Peyer's patch (tissue), 4 donors: ENCODE measurements around the gene AGPAT1.

Experiments
- POLR2A ChIP-seq, 2 donors: fragments of 450-650 bp; IDR thresholded peaks; one replicate each; pipeline ENCODE4 v1.5.1; 2017; ENCODE audit warnings: antibody characterized with exemption in 2 of 2, mild to moderate bottlenecking in 2 of 2, moderate library complexity in 2 of 2
- TF ChIP-seq, protein P1 (sequence below), 6 experiments: fragments of 450-650 bp in 4 of 6; fragments of 200-600 bp in 2 of 6; sonication (generic) in 1 of 6; IDR thresholded peaks; one replicate each; pipeline ENCODE4 v1.5.1; 2017 to 2019; ENCODE audit warnings: antibody characterized with exemption in 6 of 6, mild to moderate bottlenecking in 3 of 6, moderate library complexity in 1 of 6

DNA sequence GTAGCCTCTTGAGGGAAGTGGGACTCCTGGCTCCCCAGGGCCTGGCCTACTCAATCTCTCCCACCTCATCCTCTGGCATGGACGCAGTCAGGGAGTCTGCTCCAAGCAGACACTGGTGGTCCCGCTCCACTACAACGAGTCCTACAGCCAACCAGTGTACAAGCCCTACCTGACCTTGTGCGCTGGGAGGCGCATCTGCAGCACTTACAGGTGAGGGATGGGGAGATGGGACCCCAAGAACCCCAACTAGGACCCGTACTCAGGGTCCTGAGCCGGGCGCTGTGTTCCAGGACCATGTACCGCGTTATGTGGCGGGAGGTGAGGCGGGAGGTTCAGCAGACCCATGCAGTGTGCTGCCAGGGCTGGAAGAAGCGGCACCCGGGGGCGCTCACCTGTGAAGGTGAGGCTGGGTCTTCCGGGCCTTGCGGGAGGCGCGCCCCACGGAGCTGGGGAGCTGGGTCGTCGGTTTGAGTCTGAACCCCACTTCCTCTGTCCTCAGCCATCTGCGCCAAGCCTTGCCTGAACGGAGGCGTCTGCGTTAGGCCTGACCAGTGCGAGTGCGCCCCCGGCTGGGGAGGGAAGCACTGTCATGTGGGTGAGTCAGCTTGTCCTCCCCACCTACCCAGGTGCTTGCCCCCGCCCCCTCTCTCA is 9.3 kb downstream of the AGPAT1 start:
- TF ChIP-seq, protein P1, sequence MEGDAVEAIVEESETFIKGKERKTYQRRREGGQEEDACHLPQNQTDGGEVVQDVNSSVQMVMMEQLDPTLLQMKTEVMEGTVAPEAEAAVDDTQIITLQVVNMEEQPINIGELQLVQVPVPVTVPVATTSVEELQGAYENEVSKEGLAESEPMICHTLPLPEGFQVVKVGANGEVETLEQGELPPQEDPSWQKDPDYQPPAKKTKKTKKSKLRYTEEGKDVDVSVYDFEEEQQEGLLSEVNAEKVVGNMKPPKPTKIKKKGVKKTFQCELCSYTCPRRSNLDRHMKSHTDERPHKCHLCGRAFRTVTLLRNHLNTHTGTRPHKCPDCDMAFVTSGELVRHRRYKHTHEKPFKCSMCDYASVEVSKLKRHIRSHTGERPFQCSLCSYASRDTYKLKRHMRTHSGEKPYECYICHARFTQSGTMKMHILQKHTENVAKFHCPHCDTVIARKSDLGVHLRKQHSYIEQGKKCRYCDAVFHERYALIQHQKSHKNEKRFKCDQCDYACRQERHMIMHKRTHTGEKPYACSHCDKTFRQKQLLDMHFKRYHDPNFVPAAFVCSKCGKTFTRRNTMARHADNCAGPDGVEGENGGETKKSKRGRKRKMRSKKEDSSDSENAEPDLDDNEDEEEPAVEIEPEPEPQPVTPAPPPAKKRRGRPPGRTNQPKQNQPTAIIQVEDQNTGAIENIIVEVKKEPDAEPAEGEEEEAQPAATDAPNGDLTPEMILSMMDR (IDR thresholded peaks at IDR 0.05) = no peak
- no peak for TF ChIP-seq POLR2A (IDR thresholded peaks at IDR 0.05)
